HFFc6 (cell line): Measurements from ENCODE around the gene SLIT1. TPM values are rescaled to one million over a fixed set of nuclear protein-coding genes. Genes with fewer than 3 reads are reported as not detected.

Experiments used
- DNase-seq: peaks from one replicate; pipeline ENCODE4 v3.0.0-alpha.2; 2018
- H3K27ac Mint-ChIP-seq: 2 replicates; pipeline ENCODE4 v1.8.0; 2020; ENCODE audit warnings: mild to moderate bottlenecking, mixed read lengths
- H3K27me3 Mint-ChIP-seq: 2 replicates; pipeline ENCODE4 v1.8.0; 2021; ENCODE audit warnings: mild to moderate bottlenecking, moderate library complexity, mixed read lengths; ENCODE audit not compliant: insufficient read depth
- H3K36me3 Mint-ChIP-seq: 2 replicates; pipeline ENCODE4 v1.8.0; 2021; ENCODE audit warnings: low read depth, mixed read lengths
- H3K4me1 Mint-ChIP-seq: 2 replicates; pipeline ENCODE4 v1.8.0; 2020; ENCODE audit warnings: low read depth, mixed read lengths
- H3K4me3 Mint-ChIP-seq: 2 replicates; pipeline ENCODE4 v1.8.0; 2020; ENCODE audit warnings: mild to moderate bottlenecking, moderate library complexity, mixed read lengths
- H3K9me3 Mint-ChIP-seq: 2 replicates; pipeline ENCODE4 v1.8.0; 2020; ENCODE audit warnings: mild to moderate bottlenecking, mixed read lengths
- total RNA-seq, 6 experiments: library from RNA; stranded (reverse); fragmentation: NEBNext Ultra II Directional; extraction: Animal tissue kit (Norgen Biotek cat#: 25700); gene quantifications; 2 replicates in 1 of 6; 3 replicates in 5 of 6; pipeline ENCODE4 v1.2.3, GENCODE V29; 2021
- TF ChIP-seq, protein P1 (sequence below): fragments of 200-600 bp; sonication (generic); IDR thresholded peaks from 2 replicates; pipeline ENCODE4 v1.5.0; 2021; ENCODE audit warnings: antibody characterized with exemption, mild to moderate bottlenecking

Gene SLIT1
- total RNA-seq, 6 experiments from 2014 or later, result 0.05 TPM; not detected in 5

DNA sequence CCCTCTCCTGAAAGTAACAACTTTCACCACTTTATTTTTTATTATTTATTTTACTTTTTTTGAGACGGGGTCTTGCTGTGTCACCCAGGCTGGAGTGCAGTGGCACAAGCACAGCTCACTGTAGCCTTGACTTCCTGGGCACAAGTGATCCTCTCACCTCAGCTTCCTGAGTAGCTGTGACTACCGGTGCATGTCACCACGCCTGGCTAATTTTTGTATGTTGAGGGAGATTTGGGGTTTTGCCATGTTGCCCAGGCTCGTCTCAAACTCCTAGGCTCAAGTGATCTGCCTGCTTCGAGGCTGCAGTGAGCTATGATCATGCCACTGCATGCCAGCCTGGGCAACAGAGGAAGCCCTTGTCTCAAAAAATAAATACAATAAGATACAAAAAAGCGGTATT is 14.9 kb upstream of the SLIT1 start:
- Mint-ChIP-seq H3K4me1 (peaks cover 11% of the 10 kb centered on the region), H3K36me3 (no peaks in the 10 kb centered on the region), H3K4me3 (no peak overlapping the region; the same call in 1 of the 2 replicates), H3K27me3 (peaks cover 24% of the 10 kb centered on the region), H3K9me3 (no peaks in the 10 kb centered on the region), H3K27ac (no peak overlapping the region)
- DNase-seq, result no peak
- TF ChIP-seq, protein P1, sequence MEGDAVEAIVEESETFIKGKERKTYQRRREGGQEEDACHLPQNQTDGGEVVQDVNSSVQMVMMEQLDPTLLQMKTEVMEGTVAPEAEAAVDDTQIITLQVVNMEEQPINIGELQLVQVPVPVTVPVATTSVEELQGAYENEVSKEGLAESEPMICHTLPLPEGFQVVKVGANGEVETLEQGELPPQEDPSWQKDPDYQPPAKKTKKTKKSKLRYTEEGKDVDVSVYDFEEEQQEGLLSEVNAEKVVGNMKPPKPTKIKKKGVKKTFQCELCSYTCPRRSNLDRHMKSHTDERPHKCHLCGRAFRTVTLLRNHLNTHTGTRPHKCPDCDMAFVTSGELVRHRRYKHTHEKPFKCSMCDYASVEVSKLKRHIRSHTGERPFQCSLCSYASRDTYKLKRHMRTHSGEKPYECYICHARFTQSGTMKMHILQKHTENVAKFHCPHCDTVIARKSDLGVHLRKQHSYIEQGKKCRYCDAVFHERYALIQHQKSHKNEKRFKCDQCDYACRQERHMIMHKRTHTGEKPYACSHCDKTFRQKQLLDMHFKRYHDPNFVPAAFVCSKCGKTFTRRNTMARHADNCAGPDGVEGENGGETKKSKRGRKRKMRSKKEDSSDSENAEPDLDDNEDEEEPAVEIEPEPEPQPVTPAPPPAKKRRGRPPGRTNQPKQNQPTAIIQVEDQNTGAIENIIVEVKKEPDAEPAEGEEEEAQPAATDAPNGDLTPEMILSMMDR, result no peak

DNA sequence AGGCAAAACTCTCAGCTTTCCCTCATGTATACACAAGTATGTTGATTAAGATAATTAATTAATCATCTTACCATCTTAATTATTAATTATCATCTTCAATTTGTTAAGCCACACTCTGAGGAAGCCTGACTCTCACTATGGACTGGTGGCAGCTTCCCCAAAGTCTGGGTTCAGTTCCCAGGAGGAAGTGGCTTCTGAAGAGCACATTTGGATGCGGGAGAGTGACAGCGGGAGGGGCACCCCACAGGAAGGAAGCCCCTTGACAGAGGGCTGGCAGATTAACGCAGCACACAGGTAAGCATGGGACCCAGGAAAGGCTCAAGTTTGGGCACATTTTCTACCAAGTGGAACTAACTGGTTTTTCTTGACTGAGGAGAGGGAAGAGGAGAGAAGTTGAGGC is 13.4 kb upstream of the SLIT1 start:
- Mint-ChIP-seq H3K27me3 (peaks cover 22% of the 10 kb centered on the region), H3K4me1 (peaks cover 13% of the 10 kb centered on the region), H3K36me3 (no peaks in the 10 kb centered on the region), H3K4me3 (no peak overlapping the region), H3K9me3 (no peaks in the 10 kb centered on the region), H3K27ac (no peak overlapping the region)
- TF ChIP-seq, protein P1, result no peak
- DNase-seq, result no peak

DNA sequence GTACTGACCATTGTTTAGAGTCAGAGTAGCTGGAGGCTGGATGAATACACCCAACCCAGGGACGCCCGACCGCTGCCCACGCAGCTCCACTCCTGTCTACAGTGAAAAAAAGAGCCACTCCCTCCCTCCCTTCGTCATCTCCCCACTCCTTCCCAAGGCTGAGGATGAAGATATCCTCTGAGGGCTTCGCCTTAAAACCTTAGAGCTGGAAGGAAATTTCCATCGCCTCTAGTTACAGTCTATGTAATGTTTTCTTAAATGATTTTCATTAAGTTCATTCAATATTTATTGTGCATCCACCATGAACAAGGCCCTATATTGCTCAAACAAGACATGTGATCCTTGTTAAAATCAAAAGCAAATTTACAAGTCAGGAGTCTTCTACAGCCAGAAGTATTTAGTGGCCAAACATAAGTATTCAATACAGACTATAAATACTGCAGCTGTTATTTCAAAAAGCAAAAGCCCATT is 11.3 kb upstream of the SLIT1 start:
- peaks cover 13% of the 10 kb centered on the region for H3K4me1 Mint-ChIP-seq
- no peak overlapping the region; the same call in 1 of the 2 replicates for H3K4me3 Mint-ChIP-seq
- TF ChIP-seq, protein P1, result no peak
- no peak for DNase-seq
- no peaks in the 10 kb centered on the region for H3K9me3 Mint-ChIP-seq
- H3K36me3 Mint-ChIP-seq, result no peaks in the 10 kb centered on the region
- H3K27ac Mint-ChIP-seq, result no peak overlapping the region
- H3K27me3 Mint-ChIP-seq, result peaks cover 32% of the 10 kb centered on the region

DNA sequence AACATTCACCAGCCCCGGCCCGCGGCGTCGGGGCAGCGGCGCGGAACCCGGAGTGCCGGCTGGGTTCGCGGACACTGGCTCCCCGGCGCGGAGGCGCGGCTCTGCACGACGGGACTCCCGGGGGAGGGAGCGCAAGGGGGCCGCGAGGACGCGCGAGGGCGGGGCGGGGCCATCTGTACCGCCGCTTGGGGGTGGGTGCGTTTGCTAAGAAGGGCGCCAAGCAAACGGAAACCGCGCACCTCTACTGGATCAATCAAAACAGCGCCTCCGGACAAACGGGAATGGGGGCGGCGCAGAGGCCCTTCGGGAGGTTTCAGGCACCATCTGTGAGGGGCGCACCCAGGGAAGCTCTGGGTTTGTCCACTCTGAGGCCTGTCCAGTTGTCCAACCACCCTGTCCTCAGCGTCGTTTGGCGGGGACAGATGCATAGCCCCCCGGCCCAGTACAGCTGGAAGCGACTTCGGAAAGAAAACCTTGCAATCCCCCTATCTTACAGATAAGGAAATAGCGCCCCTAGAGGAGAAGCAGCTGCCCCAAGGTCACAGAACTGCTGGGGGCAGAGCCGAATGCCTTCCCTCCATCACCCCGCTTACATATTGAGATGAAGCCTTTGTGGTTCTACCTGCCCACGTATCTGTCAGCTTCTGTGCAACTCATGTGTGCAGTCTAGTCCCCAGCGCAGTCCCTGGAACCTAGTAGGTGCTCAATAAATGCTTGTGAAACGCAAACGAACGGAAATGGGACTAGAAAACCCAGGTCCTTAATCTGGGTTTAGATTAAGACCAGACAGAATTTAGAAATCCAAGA is 10.7 kb upstream of the SLIT1 start:
- DNase-seq, result no peak
- TF ChIP-seq, protein P1, result peak; percentile 84
- peaks cover 34% of the 10 kb centered on the region for H3K27me3 Mint-ChIP-seq
- no peaks in the 10 kb centered on the region for H3K9me3 Mint-ChIP-seq
- no peaks in the 10 kb centered on the region for H3K36me3 Mint-ChIP-seq
- H3K4me3 Mint-ChIP-seq, result peak overlapping the region; percentile 73; the same call in 1 of the 2 replicates
- no peak overlapping the region for H3K27ac Mint-ChIP-seq
- H3K4me1 Mint-ChIP-seq, result peaks cover 13% of the 10 kb centered on the region

DNA sequence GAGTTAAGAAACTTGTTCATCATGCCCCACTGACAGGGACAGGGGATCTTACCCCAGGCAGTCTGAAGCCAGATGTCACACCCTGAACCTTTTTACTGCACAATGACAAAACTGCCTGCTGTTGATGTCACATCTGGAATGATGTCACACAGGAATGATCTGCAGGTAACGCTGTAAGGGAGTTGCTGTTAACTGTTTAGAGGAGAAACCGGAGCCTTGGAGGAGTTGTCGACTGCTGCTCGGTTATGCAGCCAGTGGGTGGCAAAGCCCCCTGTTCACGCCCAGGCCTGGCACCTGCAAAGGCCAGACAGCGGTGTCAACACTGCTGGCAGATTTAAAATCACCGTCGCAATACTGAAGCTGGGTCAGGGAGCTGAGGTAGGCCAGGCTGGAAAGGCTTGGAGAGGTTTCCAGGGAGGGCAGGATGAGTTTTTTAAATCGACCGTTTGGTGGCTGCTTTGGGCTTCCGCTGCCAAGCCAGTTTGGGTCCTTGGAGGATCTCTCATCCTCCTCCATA is 10.0 kb upstream of the SLIT1 start:
- TF ChIP-seq, protein P1, result no peak
- no peaks in the 10 kb centered on the region for H3K36me3 Mint-ChIP-seq
- peak overlapping the region; percentile 60 for H3K4me3 Mint-ChIP-seq
- no peak overlapping the region for H3K27ac Mint-ChIP-seq
- H3K4me1 Mint-ChIP-seq, result peaks cover 13% of the 10 kb centered on the region
- peaks cover 35% of the 10 kb centered on the region for H3K27me3 Mint-ChIP-seq
- DNase-seq, result no peak
- no peaks in the 10 kb centered on the region for H3K9me3 Mint-ChIP-seq
